ENCODE measurements around the gene TTLL4. TPM values are rescaled to one million over a fixed set of nuclear protein-coding genes. Genes with fewer than 3 reads are reported as not detected.
"Not testable (repeated sequence)": the region's sequence is repeated elsewhere in the genome, so short reads cannot be mapped to it uniquely, and the experiment has no call there.

TTLL4 gene
- total RNA-seq, 1 donor from 2014 or later = 36.0 TPM

DNA sequence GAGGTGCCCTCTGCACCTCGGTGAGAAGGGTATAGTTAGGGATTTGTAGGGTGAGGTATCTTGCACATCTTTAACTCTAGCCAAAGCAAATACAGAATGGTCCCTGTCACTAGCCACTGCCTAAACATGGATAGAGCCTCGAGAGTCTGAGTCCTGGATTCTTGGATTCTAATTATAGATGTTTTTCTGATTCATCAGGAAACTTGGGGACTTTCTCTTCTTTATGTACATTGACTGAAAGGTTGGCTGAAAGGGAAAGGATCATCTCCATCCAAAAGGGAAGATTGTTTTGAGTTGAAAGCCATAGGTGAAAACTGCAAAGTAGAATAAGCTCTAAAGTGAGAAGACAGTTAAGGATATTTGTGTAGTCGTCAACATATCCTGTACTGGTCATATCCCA is 30.6 kb upstream of the TTLL4 start:
- ATAC-seq (ENCODE audit: low read depth) = no peak

DNA sequence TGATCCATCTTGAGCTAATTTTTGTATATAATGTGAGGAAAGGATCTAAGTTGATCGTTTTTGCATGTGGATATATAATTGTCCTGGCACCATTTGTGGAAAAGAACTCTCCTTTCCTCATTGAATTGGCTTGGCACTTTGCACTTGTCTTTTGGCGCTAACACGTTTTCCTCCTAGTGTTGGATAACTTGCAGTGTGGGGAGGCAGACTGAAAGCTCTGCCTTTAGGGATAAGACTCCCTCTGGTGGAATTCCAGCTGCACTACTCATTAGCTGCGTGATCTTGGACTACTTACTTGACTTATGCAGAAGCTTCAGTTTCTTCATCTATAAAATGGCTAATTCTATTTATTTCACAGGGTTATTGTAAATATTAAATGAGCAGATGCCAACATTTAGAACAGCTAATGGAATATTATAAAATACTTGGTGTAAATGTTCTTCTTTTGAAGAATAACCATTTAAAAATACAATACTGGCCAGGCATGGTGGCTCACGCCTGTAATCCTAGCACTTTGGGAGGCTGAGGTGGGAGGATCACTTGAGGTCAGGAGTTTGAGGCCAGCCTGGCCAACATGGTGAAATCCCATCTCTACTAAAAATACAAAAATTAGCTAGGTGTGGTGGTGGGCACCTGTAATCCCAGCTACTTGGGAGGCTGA is 23.1 kb upstream of the TTLL4 start:
- peak; percentile 56 for ATAC-seq (ENCODE audit: low read depth)
- peaks cover 14% of the 10 kb centered on the region for H3K36me3 Mint-ChIP-seq (ENCODE audit: low read depth)
- POLR2A ChIA-PET = interaction anchor here (0.6 kb wide), 1 partner anchor 15 kb away, joined by 3 read pairs; the partner anchor contains the start of genes RNF25 and STK36
- H3K9me3 Mint-ChIP-seq, H3K4me3 Mint-ChIP-seq, DNase-seq, H3K27ac Mint-ChIP-seq, H3K4me1 Mint-ChIP-seq, H3K27me3 Mint-ChIP-seq: not testable (repeated sequence)
- CTCF ChIA-PET = interaction anchor here (0.7 to 1.8 kb wide), 6 partner anchors 10 to 281 kb away, joined by 3 to 10 read pairs (median 4); partner anchors contain the start of genes BCS1L and ZNF142
- intact Hi-C loops (cut with micrococcal nuclease) = loop anchor here (1.0 kb wide), 1 partner anchor 281 kb away; no protein-coding TSS in a partner anchor

More for the DNA sequence above, 30.6 kb upstream of the TTLL4 start:
- CTCF ChIA-PET = no interaction called here
- H3K27me3 Mint-ChIP-seq = no peaks in the 10 kb centered on the region
- POLR2A ChIA-PET = no interaction called here
- H3K9me3 Mint-ChIP-seq = no peaks in the 10 kb centered on the region
- intact Hi-C loops (cut with micrococcal nuclease) = no loop called here
- H3K4me3 Mint-ChIP-seq = no peak overlapping the region
- H3K27ac Mint-ChIP-seq = no peak overlapping the region
- H3K4me1 Mint-ChIP-seq = no peaks in the 10 kb centered on the region
- peaks cover 7% of the 10 kb centered on the region for H3K36me3 Mint-ChIP-seq (ENCODE audit: low read depth)
- no peak for DNase-seq
- TF ChIP-seq, protein P1, sequence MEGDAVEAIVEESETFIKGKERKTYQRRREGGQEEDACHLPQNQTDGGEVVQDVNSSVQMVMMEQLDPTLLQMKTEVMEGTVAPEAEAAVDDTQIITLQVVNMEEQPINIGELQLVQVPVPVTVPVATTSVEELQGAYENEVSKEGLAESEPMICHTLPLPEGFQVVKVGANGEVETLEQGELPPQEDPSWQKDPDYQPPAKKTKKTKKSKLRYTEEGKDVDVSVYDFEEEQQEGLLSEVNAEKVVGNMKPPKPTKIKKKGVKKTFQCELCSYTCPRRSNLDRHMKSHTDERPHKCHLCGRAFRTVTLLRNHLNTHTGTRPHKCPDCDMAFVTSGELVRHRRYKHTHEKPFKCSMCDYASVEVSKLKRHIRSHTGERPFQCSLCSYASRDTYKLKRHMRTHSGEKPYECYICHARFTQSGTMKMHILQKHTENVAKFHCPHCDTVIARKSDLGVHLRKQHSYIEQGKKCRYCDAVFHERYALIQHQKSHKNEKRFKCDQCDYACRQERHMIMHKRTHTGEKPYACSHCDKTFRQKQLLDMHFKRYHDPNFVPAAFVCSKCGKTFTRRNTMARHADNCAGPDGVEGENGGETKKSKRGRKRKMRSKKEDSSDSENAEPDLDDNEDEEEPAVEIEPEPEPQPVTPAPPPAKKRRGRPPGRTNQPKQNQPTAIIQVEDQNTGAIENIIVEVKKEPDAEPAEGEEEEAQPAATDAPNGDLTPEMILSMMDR (IDR thresholded peaks at IDR 0.05) = no peak

DNA sequence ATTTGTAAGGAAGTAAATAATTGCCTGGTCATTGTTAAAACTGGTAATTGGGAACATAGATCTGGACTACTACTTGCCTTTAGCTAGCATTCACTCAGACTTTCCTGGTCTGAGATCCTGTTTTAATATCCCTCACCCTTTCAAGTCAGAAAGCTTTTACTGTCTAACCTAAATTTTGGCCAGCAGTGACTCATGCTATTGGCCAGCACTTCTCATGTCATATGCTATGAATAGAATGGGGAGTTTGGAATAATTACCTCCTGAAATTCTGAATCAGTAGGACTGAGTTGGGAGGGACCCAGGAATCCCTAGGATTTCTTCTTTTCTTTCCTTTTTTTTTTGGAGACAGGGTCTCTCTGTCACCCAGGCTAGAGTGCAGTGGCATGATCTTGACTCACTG is 19.4 kb upstream of the TTLL4 start:
- TF ChIP-seq, protein P1 (IDR thresholded peaks at IDR 0.05) = no peak
- H3K27ac Mint-ChIP-seq = no peak overlapping the region
- ChIA-PET POLR2A (no interaction called here), CTCF (no interaction called here)
- no peaks in the 10 kb centered on the region for H3K27me3 Mint-ChIP-seq
- H3K4me3 Mint-ChIP-seq = no peak overlapping the region
- no peaks in the 10 kb centered on the region for H3K4me1 Mint-ChIP-seq
- intact Hi-C loops (cut with micrococcal nuclease) = no loop called here
- no peak for DNase-seq
- H3K9me3 Mint-ChIP-seq = no peaks in the 10 kb centered on the region
- no peak for ATAC-seq (ENCODE audit: low read depth)
- H3K36me3 Mint-ChIP-seq (ENCODE audit: low read depth) = peaks cover 26% of the 10 kb centered on the region

DNA sequence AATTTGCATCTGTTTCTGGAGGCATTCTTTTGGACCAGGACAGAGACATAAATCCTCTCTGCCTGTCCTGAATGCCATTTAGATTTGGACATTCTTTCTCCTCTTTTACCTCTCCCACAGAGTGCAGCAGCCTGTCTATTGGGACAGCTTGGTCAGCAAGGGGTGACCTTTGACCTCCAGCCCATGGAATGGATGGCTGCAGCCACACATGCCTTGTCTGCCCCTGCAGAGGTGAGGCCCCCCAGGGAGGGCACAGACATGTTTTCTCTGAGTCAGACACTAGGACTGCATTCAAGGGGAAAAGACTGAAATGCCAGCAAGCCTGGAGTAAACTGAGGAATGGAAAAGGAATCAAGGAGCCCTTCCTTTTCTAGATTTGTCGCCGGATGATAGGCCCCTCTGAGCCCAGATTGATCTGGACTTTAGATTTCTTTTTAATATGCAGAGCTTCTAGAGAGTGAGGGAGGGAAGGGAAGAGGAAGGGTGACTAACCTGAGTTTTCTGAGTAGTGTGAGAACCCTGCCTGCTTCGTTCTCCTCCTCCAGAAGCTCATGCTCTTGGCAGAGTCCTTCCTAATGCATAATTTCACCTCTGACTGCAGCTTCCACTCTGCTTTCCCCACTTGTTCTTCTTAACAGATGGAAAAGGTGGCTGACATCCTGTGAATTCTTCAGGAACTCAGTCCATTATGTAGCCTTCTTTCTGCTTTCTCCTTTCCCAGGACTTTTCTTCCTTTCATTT is 16.1 kb upstream of the TTLL4 start:
- intact Hi-C loops (cut with micrococcal nuclease) = no loop called here
- DNase-seq (no peak), ATAC-seq (ENCODE audit: low read depth) (no peak)
- Mint-ChIP-seq H3K27me3 (no peaks in the 10 kb centered on the region), H3K9me3 (no peaks in the 10 kb centered on the region), H3K36me3 (ENCODE audit: low read depth) (peaks cover 22% of the 10 kb centered on the region), H3K4me1 (no peaks in the 10 kb centered on the region), H3K4me3 (no peak overlapping the region), H3K27ac (no peak overlapping the region)
- TF ChIP-seq, protein P1 (IDR thresholded peaks at IDR 0.05) = no peak
- CTCF ChIA-PET = no interaction called here
- POLR2A ChIA-PET = no interaction called here

DNA sequence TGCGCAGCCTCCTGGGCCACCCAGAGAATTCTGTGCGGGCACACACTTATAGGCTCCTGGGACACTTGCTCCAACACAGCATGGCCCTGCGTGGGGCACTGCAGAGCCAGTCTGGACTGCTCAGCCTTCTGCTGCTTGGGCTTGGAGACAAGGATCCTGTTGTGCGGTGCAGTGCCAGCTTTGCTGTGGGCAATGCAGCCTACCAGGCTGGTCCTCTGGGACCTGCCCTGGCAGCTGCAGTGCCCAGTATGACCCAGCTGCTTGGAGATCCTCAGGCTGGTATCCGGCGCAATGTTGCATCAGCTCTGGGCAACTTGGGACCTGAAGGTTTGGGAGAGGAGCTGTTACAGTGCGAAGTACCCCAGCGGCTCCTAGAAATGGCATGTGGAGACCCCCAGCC is 11.8 kb upstream of the TTLL4 start:
- no peaks in the 10 kb centered on the region for H3K9me3 Mint-ChIP-seq
- ATAC-seq (ENCODE audit: low read depth) = no peak
- H3K27ac Mint-ChIP-seq = no peak overlapping the region
- no peaks in the 10 kb centered on the region for H3K27me3 Mint-ChIP-seq
- H3K4me3 Mint-ChIP-seq = no peak overlapping the region
- DNase-seq = no peak
- intact Hi-C loops (cut with micrococcal nuclease) = no loop called here
- H3K4me1 Mint-ChIP-seq = no peaks in the 10 kb centered on the region
- POLR2A ChIA-PET = no interaction called here
- CTCF ChIA-PET = no interaction called here
- peaks cover 5% of the 10 kb centered on the region for H3K36me3 Mint-ChIP-seq (ENCODE audit: low read depth)
- TF ChIP-seq, protein P1 (IDR thresholded peaks at IDR 0.05) = no peak

Measured in activated B cell treated with CpG ODN at 0.5 μM for 24 hours (primary cell).